Calu3 (cell line): ENCODE results near the gene USO1. TPM values are rescaled to one million over a fixed set of nuclear protein-coding genes. Genes with fewer than 3 reads are reported as not detected.

ENCODE experiments used
- BruUV-seq: library from RNA; stranded (reverse); fragments of 400-500 nt; replicated peaks from 2 replicates; lab custom pipeline; 2021; lab: Mats Ljungman, UMichigan
- CTCF ChIA-PET: fragments of 300-600 bp; sonication (Branson Sonifier 250); formaldehyde crosslinking; loops from one replicate; lab custom pipeline; 2022; ENCODE audit warnings: antibody characterized with exemption; lab: Charles Lee
- DNase-seq: peaks from one replicate; pipeline ENCODE4 v3.0.0; 2022
- H3K27ac Mint-ChIP-seq: one replicate; pipeline ENCODE4 v1.8.0; 2022; ENCODE audit warnings: mixed read lengths; ENCODE audit not compliant: unreplicated experiment
- H3K27me3 Mint-ChIP-seq: one replicate; pipeline ENCODE4 v1.8.0; 2022; ENCODE audit warnings: mixed read lengths; ENCODE audit not compliant: unreplicated experiment
- H3K36me3 Mint-ChIP-seq: one replicate; pipeline ENCODE4 v1.8.0; 2022; ENCODE audit warnings: mild to moderate bottlenecking, moderate library complexity, mixed read lengths; ENCODE audit not compliant: insufficient read depth, unreplicated experiment
- H3K4me1 Mint-ChIP-seq: one replicate; pipeline ENCODE4 v1.8.0; 2022; ENCODE audit warnings: mild to moderate bottlenecking, low read depth, mixed read lengths; ENCODE audit not compliant: unreplicated experiment
- H3K4me3 Mint-ChIP-seq: one replicate; pipeline ENCODE4 v1.8.0; 2022; ENCODE audit warnings: mild to moderate bottlenecking, low read depth, moderate library complexity, mixed read lengths; ENCODE audit not compliant: unreplicated experiment
- H3K9me3 Mint-ChIP-seq: one replicate; pipeline ENCODE4 v1.8.0; 2022; ENCODE audit warnings: low read depth, mixed read lengths; ENCODE audit not compliant: unreplicated experiment
- intact Hi-C: fragments of 100-400 bp; cut with micrococcal nuclease; formaldehyde crosslinking; loops from one replicate; pipeline ENCODE4 v1.10.0; 2022; ENCODE audit not compliant: unreplicated experiment
- total RNA-seq: library from RNA; stranded (reverse); gene quantifications from 2 replicates; pipeline ENCODE4 v1.2.3, GENCODE V29; 2022
- TF ChIP-seq, protein P1 (sequence below): fragments of 200-600 bp; IDR thresholded peaks from one replicate; pipeline ENCODE4 v1.8.0; 2022; ENCODE audit warnings: antibody characterized with exemption; ENCODE audit not compliant: unreplicated experiment

Gene USO1
- total RNA-seq, 1 experiment from 2014 or later, result 45.4 TPM

- TF ChIP-seq, protein P1, sequence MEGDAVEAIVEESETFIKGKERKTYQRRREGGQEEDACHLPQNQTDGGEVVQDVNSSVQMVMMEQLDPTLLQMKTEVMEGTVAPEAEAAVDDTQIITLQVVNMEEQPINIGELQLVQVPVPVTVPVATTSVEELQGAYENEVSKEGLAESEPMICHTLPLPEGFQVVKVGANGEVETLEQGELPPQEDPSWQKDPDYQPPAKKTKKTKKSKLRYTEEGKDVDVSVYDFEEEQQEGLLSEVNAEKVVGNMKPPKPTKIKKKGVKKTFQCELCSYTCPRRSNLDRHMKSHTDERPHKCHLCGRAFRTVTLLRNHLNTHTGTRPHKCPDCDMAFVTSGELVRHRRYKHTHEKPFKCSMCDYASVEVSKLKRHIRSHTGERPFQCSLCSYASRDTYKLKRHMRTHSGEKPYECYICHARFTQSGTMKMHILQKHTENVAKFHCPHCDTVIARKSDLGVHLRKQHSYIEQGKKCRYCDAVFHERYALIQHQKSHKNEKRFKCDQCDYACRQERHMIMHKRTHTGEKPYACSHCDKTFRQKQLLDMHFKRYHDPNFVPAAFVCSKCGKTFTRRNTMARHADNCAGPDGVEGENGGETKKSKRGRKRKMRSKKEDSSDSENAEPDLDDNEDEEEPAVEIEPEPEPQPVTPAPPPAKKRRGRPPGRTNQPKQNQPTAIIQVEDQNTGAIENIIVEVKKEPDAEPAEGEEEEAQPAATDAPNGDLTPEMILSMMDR, result no peak
Observed at GRCh38 chr4:75858721-75859120, 134.3 kb downstream of the USO1 start.

GRCh38 chr4:75860606-75861005, 136.2 kb downstream of the USO1 start:
- no TSS peak for BruUV-seq
- Mint-ChIP-seq H3K27ac (no peak overlapping the region), H3K36me3 (no peaks in the 10 kb centered on the region), H3K9me3 (no peaks in the 10 kb centered on the region), H3K27me3 (no peaks in the 10 kb centered on the region), H3K4me1 (no peaks in the 10 kb centered on the region), H3K4me3 (no peak overlapping the region)
- CTCF ChIA-PET, result interaction anchor here (0.5 kb wide), 1 partner anchor 63 kb away, joined by 7 read pairs; no protein-coding TSS in a partner anchor
- TF ChIP-seq, protein P1, result no peak
- DNase-seq, result no peak
- intact Hi-C loops, result no loop called here

More at GRCh38 chr4:75858721-75859120, 134.3 kb downstream of the USO1 start:
- intact Hi-C loops, result no loop called here
- Mint-ChIP-seq H3K36me3 (no peaks in the 10 kb centered on the region), H3K27ac (no peak overlapping the region), H3K4me1 (no peaks in the 10 kb centered on the region), H3K4me3 (no peak overlapping the region), H3K27me3 (peaks cover 8% of the 10 kb centered on the region), H3K9me3 (no peaks in the 10 kb centered on the region)
- CTCF ChIA-PET, result no interaction called here
- BruUV-seq, result no TSS peak
- DNase-seq, result no peak

Other genes with a start within 250 kb of the USO1 start
- 12.5 and 12.9 TPM in 2 replicates for gene RCHY1, start 210.2 kb upstream of the USO1 start, total RNA-seq
- gene THAP6, start 210.1 kb upstream of the USO1 start, total RNA-seq, result 10.9 and 11.6 TPM in 2 replicates
- not detected in 2 replicates for gene ODAPH, start 168.5 kb upstream of the USO1 start, total RNA-seq
- gene CDKL2, start 94.0 kb upstream of the USO1 start, total RNA-seq, result 2.2 and 2.7 TPM in 2 replicates
- gene G3BP2, start 51.2 kb upstream of the USO1 start, total RNA-seq, result 122 and 128 TPM in 2 replicates
- not detected in 2 replicates for gene PPEF2, start 177.9 kb downstream of the USO1 start, total RNA-seq
- gene NAAA, start 216.4 kb downstream of the USO1 start, total RNA-seq, result 6.2 and 8.2 TPM in 2 replicates